ENCODE measurements around the gene SHC4. TPM values are rescaled to one million over a fixed set of nuclear protein-coding genes. Genes with fewer than 3 reads are reported as not detected.

Gene SHC4
- polyA plus RNA-seq, 1 donor (not counting 4 experiments of a cell fraction or from before 2014, with no cell fraction given): 0.94 TPM

GRCh38 chr15:48992545-48992944 is 28.8 kb upstream of the SHC4 start:
- Histone ChIP-seq H3K4me2 (ENCODE audit: control insufficient read depth, extremely low read depth, insufficient read depth, low read depth, low read length) (no peak overlapping the region), H3K9me1 (ENCODE audit: control insufficient read depth, extremely low read depth, insufficient read depth, low read length) (no peaks in the 10 kb centered on the region), H3K36me3 (ENCODE audit: control insufficient read depth in 2 of 2, extremely low read depth in 1 of 2, insufficient read depth in 2 of 2, low read length in 2 of 2) (peaks cover 8% of the 10 kb centered on the region in 2 experiments), H3K9me3 (ENCODE audit: control insufficient read depth, low read depth, low read length) (no peaks in the 10 kb centered on the region), H3K9ac (ENCODE audit: control insufficient read depth, extremely low read depth, insufficient read depth, low read length) (no peak overlapping the region), H3K79me2 (ENCODE audit: control insufficient read depth, insufficient read depth, low read length) (no peaks in the 10 kb centered on the region), H3K4me3 (ENCODE audit: control insufficient read depth in 2 of 3, extremely low read depth in 1 of 3, insufficient read depth in 2 of 3, low read depth in 1 of 3, low read length in 3 of 3) (no peak overlapping the region), H4K20me1 (ENCODE audit: control insufficient read depth, extremely low read depth, insufficient read depth, low read length) (no peaks in the 10 kb centered on the region), H3K27ac (ENCODE audit: control insufficient read depth, insufficient read depth, low read length) (no peak overlapping the region), H2AFZ (ENCODE audit: control insufficient read depth, low read length) (no peak overlapping the region), H3K27me3 (ENCODE audit: control insufficient read depth, extremely low read depth, insufficient read depth, low read length) (no peaks in the 10 kb centered on the region), H3K4me1 (ENCODE audit: control insufficient read depth, extremely low read depth, insufficient read depth, low read length) (no peaks in the 10 kb centered on the region)
- DNase-seq (ENCODE audit: low read depth, low spot score) (no peak), FAIRE-seq (no peak)
- TF ChIP-seq EZH2 (IDR thresholded peaks at IDR 0.05; ENCODE audit: low read length): no peak
- TF ChIP-seq CTCF (optimal IDR thresholded peaks at IDR 0.05 in 1 of 3, IDR thresholded peaks at IDR 0.05 in 1 of 3, conservative IDR thresholded peaks at IDR 0.05 in 1 of 3; ENCODE audit: extremely low read depth in 1 of 3, insufficient read depth in 2 of 3, low read length in 3 of 3): no peak
- dilution Hi-C loops (cut with MboI; ENCODE audit: extremely low pct_ligation_motif_present, low sequenced_read_pairs): no loop called here

GRCh38 chr15:48992096-48992495 is 28.4 kb upstream of the SHC4 start:
- dilution Hi-C loops (cut with MboI; ENCODE audit: extremely low pct_ligation_motif_present, low sequenced_read_pairs): no loop called here
- Histone ChIP-seq H3K4me2 (ENCODE audit: control insufficient read depth, extremely low read depth, insufficient read depth, low read depth, low read length) (no peak overlapping the region), H3K27ac (ENCODE audit: control insufficient read depth, insufficient read depth, low read length) (no peak overlapping the region), H4K20me1 (ENCODE audit: control insufficient read depth, extremely low read depth, insufficient read depth, low read length) (no peaks in the 10 kb centered on the region), H2AFZ (ENCODE audit: control insufficient read depth, low read length) (no peak overlapping the region), H3K36me3 (ENCODE audit: control insufficient read depth in 2 of 2, extremely low read depth in 1 of 2, insufficient read depth in 2 of 2, low read length in 2 of 2) (peaks cover 8% of the 10 kb centered on the region in 2 experiments), H3K4me3 (ENCODE audit: control insufficient read depth in 2 of 3, extremely low read depth in 1 of 3, insufficient read depth in 2 of 3, low read depth in 1 of 3, low read length in 3 of 3) (no peak overlapping the region), H3K27me3 (ENCODE audit: control insufficient read depth, extremely low read depth, insufficient read depth, low read length) (no peaks in the 10 kb centered on the region), H3K79me2 (ENCODE audit: control insufficient read depth, insufficient read depth, low read length) (no peaks in the 10 kb centered on the region), H3K9ac (ENCODE audit: control insufficient read depth, extremely low read depth, insufficient read depth, low read length) (no peak overlapping the region), H3K4me1 (ENCODE audit: control insufficient read depth, extremely low read depth, insufficient read depth, low read length) (no peaks in the 10 kb centered on the region), H3K9me1 (ENCODE audit: control insufficient read depth, extremely low read depth, insufficient read depth, low read length) (no peaks in the 10 kb centered on the region), H3K9me3 (ENCODE audit: control insufficient read depth, low read depth, low read length) (no peaks in the 10 kb centered on the region)
- TF ChIP-seq EZH2 (IDR thresholded peaks at IDR 0.05; ENCODE audit: low read length) (no peak), CTCF (optimal IDR thresholded peaks at IDR 0.05 in 1 of 3, IDR thresholded peaks at IDR 0.05 in 1 of 3, conservative IDR thresholded peaks at IDR 0.05 in 1 of 3; ENCODE audit: extremely low read depth in 1 of 3, insufficient read depth in 2 of 3, low read length in 3 of 3) (no peak)
- DNase-seq (ENCODE audit: low read depth, low spot score) (no peak), FAIRE-seq (no peak)
